HepG2 (cell line): ENCODE data around the gene EXOC3L4. TPM values are rescaled to one million over a fixed set of nuclear protein-coding genes. Genes with fewer than 3 reads are reported as not detected.

ENCODE experiments used
- ETV5 ChIP-seq: IDR thresholded peaks from 2 replicates; pipeline ENCODE4 v1.6.1; 2018; ENCODE audit warnings: missing biosample characterization, missing genetic modification reagents, inconsistent platforms, borderline replicate concordance
- FOXJ3 ChIP-seq: sonication (generic); formaldehyde crosslinking; IDR thresholded peaks from 2 replicates; pipeline ENCODE4 v1.4.0; 2020; ENCODE audit warnings: missing genetic modification reagents, mild to moderate bottlenecking, borderline replicate concordance
- GATAD2A ChIP-seq: IDR thresholded peaks from 2 replicates; pipeline ENCODE4 v1.6.1; 2016
- GLI4 ChIP-seq: sonication (generic); formaldehyde crosslinking; IDR thresholded peaks from 2 replicates; pipeline ENCODE4 v1.5.1; 2020; ENCODE audit warnings: missing genetic modification reagents, mild to moderate bottlenecking, moderate library complexity, borderline replicate concordance
- MTF2 ChIP-seq: sonication (generic); formaldehyde crosslinking; IDR thresholded peaks from 2 replicates; pipeline ENCODE4 v1.5.0; 2020; ENCODE audit warnings: missing genetic modification reagents, borderline replicate concordance
- REXO4 ChIP-seq: sonication (generic); formaldehyde crosslinking; IDR thresholded peaks from 2 replicates; pipeline ENCODE4 v1.8.0; 2022; ENCODE audit warnings: missing genetic modification reagents, mild to moderate bottlenecking, borderline replicate concordance
- SNAI1 ChIP-seq: sonication (generic); formaldehyde crosslinking; IDR thresholded peaks from 2 replicates; pipeline ENCODE4 v1.5.0; 2020; ENCODE audit warnings: mild to moderate bottlenecking, missing genetic modification reagents, borderline replicate concordance
- TBX3 ChIP-seq: fragments of 450-650 bp; IDR thresholded peaks from 2 replicates; pipeline ENCODE4 v1.6.1; 2017; ENCODE audit warnings: antibody characterized with exemption, mild to moderate bottlenecking, inconsistent platforms, borderline replicate concordance
- ZNF839 ChIP-seq: sonication (generic); formaldehyde crosslinking; IDR thresholded peaks from 2 replicates; pipeline ENCODE4 v1.4.0; 2020; ENCODE audit warnings: missing genetic modification reagents, mild to moderate bottlenecking, borderline replicate concordance
- ZSCAN21 ChIP-seq: sonication (generic); formaldehyde crosslinking; IDR thresholded peaks from 2 replicates; pipeline ENCODE4 v1.8.0; 2022; ENCODE audit warnings: mild to moderate bottlenecking, missing genetic modification reagents, moderate library complexity, borderline replicate concordance
- polyA plus RNA-seq, 8 experiments: library from polyadenylated mRNA; depleted of rRNA in 3 of 8; stranded (reverse) in 7 of 8; unstranded in 1 of 8; fragments of >200 nt; fragmentation: Illumina TruSeq in 4 of 8; extraction: Trizol in 4 of 8; gene quantifications; 2 replicates each; pipeline versions ENCODE4 v1.2.1 to v1.2.3, GENCODE V29; 2011 to 2016; ENCODE audit warnings: low read depth in 4 of 8, missing spikeins in 1 of 8, mixed read lengths in 1 of 8; ENCODE audit not compliant: insufficient read depth in 1 of 8
- total RNA-seq, 5 experiments: library from RNA; depleted of rRNA; stranded (reverse); fragments of >200 nt; fragmentation: Illumina TruSeq; extraction: Trizol; gene quantifications; 2 replicates each; pipeline ENCODE4 v1.2.3, GENCODE V29; 2016; ENCODE audit warnings: low read depth in 1 of 5
- TF ChIP-seq, protein P1 (sequence below): IDR thresholded peaks from 2 replicates; pipeline ENCODE4 v1.4.0; 2020; ENCODE audit warnings: mild to moderate bottlenecking, missing genetic modification reagents
- TF ChIP-seq, protein P2 (sequence below): IDR thresholded peaks from 2 replicates; pipeline ENCODE4 v1.6.1; 2012; ENCODE audit warnings: low read length, improper control_type of control experiment
- TF ChIP-seq, protein P3 (sequence below): sonication (generic); formaldehyde crosslinking; IDR thresholded peaks from 2 replicates; pipeline ENCODE4 v1.4.0; 2020; ENCODE audit warnings: missing genetic modification reagents; ENCODE audit errors: not compliant biosample characterization
- TF ChIP-seq, protein P4 (sequence below): fragments of 450-650 bp; IDR thresholded peaks from 2 replicates; pipeline ENCODE4 v1.6.1; 2016
- TF ChIP-seq, protein P5 (sequence below): sonication (generic); formaldehyde crosslinking; IDR thresholded peaks from 2 replicates; pipeline ENCODE4 v1.4.0; 2020; ENCODE audit warnings: missing genetic modification reagents

The EXOC3L4 gene
- total and polyA plus RNA-seq, 2 of the 13 experiments (the other 11 are each of a cell fraction or from before 2014, with no cell fraction given): 11.8 to 27.0 TPM

DNA sequence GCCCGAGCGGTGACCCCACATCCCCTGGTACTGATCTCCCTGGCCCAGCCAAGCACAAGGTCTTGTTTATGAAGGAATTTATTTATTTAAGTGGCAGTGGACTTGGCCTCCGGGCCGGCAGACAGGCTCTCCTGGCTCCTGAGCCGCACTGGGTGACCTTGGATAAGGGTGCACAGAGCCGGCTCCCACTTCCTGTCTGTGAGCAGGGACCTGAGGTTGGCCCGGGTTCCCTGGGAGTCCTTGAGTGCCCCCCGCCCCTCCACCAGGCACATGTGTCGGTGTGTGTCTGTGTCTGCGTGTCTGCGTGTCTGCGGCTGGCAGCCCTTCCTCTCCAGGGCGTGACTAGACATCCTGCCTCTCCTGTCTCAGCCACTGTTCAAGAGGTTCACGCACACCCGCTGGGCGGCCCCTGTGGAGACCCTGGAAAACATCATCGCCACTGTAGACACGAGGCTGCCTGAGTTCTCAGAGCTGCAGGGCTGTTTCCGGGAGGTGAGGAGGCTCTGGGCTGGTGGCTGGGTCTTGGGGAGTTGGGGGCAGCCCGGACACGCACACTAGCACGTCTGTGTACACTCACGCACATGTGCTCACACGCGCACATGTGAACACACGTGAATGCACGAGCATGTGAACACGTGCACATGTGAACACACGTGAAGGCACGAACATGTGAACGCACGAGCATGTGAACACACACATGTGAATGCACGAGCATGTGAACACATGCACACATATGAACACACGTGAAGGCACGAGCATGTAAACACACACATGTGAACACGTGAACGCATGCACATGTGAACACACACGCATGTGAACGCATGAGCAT lies 38.1 kb downstream of the EXOC3L4 start (continued):
- TF ChIP-seq, protein P1, sequence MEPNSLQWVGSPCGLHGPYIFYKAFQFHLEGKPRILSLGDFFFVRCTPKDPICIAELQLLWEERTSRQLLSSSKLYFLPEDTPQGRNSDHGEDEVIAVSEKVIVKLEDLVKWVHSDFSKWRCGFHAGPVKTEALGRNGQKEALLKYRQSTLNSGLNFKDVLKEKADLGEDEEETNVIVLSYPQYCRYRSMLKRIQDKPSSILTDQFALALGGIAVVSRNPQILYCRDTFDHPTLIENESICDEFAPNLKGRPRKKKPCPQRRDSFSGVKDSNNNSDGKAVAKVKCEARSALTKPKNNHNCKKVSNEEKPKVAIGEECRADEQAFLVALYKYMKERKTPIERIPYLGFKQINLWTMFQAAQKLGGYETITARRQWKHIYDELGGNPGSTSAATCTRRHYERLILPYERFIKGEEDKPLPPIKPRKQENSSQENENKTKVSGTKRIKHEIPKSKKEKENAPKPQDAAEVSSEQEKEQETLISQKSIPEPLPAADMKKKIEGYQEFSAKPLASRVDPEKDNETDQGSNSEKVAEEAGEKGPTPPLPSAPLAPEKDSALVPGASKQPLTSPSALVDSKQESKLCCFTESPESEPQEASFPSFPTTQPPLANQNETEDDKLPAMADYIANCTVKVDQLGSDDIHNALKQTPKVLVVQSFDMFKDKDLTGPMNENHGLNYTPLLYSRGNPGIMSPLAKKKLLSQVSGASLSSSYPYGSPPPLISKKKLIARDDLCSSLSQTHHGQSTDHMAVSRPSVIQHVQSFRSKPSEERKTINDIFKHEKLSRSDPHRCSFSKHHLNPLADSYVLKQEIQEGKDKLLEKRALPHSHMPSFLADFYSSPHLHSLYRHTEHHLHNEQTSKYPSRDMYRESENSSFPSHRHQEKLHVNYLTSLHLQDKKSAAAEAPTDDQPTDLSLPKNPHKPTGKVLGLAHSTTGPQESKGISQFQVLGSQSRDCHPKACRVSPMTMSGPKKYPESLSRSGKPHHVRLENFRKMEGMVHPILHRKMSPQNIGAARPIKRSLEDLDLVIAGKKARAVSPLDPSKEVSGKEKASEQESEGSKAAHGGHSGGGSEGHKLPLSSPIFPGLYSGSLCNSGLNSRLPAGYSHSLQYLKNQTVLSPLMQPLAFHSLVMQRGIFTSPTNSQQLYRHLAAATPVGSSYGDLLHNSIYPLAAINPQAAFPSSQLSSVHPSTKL (CRISPR knock-in tag): peak; percentile 84
- TF ChIP-seq ETV5: peak; percentile 74
- TF ChIP-seq, protein P2, sequence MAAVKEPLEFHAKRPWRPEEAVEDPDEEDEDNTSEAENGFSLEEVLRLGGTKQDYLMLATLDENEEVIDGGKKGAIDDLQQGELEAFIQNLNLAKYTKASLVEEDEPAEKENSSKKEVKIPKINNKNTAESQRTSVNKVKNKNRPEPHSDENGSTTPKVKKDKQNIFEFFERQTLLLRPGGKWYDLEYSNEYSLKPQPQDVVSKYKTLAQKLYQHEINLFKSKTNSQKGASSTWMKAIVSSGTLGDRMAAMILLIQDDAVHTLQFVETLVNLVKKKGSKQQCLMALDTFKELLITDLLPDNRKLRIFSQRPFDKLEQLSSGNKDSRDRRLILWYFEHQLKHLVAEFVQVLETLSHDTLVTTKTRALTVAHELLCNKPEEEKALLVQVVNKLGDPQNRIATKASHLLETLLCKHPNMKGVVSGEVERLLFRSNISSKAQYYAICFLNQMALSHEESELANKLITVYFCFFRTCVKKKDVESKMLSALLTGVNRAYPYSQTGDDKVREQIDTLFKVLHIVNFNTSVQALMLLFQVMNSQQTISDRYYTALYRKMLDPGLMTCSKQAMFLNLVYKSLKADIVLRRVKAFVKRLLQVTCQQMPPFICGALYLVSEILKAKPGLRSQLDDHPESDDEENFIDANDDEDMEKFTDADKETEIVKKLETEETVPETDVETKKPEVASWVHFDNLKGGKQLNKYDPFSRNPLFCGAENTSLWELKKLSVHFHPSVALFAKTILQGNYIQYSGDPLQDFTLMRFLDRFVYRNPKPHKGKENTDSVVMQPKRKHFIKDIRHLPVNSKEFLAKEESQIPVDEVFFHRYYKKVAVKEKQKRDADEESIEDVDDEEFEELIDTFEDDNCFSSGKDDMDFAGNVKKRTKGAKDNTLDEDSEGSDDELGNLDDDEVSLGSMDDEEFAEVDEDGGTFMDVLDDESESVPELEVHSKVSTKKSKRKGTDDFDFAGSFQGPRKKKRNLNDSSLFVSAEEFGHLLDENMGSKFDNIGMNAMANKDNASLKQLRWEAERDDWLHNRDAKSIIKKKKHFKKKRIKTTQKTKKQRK: no peak
- no peak for TF ChIP-seq GLI4 (CRISPR knock-in tag)
- TF ChIP-seq ZSCAN21 (CRISPR knock-in tag): no peak; the same call in 1 of the 2 replicates
- no peak for TF ChIP-seq ZNF839 (CRISPR knock-in tag)
- no peak for TF ChIP-seq TBX3
- no peak for TF ChIP-seq MTF2 (CRISPR knock-in tag)
- no peak for TF ChIP-seq SNAI1
- TF ChIP-seq, protein P3, sequence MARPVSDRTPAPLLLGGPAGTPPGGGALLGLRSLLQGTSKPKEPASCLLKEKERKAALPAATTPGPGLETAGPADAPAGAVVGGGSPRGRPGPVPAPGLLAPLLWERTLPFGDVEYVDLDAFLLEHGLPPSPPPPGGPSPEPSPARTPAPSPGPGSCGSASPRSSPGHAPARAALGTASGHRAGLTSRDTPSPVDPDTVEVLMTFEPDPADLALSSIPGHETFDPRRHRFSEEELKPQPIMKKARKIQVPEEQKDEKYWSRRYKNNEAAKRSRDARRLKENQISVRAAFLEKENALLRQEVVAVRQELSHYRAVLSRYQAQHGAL (CRISPR knock-in tag): no peak
- TF ChIP-seq, protein P4, sequence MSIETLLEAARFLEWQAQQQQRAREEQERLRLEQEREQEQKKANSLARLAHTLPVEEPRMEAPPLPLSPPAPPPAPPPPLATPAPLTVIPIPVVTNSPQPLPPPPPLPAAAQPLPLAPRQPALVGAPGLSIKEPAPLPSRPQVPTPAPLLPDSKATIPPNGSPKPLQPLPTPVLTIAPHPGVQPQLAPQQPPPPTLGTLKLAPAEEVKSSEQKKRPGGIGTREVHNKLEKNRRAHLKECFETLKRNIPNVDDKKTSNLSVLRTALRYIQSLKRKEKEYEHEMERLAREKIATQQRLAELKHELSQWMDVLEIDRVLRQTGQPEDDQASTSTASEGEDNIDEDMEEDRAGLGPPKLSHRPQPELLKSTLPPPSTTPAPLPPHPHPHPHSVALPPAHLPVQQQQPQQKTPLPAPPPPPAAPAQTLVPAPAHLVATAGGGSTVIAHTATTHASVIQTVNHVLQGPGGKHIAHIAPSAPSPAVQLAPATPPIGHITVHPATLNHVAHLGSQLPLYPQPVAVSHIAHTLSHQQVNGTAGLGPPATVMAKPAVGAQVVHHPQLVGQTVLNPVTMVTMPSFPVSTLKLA: peak; percentile 99
- no peak for TF ChIP-seq REXO4 (CRISPR knock-in tag)
- TF ChIP-seq, protein P5, sequence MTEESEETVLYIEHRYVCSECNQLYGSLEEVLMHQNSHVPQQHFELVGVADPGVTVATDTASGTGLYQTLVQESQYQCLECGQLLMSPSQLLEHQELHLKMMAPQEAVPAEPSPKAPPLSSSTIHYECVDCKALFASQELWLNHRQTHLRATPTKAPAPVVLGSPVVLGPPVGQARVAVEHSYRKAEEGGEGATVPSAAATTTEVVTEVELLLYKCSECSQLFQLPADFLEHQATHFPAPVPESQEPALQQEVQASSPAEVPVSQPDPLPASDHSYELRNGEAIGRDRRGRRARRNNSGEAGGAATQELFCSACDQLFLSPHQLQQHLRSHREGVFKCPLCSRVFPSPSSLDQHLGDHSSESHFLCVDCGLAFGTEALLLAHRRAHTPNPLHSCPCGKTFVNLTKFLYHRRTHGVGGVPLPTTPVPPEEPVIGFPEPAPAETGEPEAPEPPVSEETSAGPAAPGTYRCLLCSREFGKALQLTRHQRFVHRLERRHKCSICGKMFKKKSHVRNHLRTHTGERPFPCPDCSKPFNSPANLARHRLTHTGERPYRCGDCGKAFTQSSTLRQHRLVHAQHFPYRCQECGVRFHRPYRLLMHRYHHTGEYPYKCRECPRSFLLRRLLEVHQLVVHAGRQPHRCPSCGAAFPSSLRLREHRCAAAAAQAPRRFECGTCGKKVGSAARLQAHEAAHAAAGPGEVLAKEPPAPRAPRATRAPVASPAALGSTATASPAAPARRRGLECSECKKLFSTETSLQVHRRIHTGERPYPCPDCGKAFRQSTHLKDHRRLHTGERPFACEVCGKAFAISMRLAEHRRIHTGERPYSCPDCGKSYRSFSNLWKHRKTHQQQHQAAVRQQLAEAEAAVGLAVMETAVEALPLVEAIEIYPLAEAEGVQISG: 0 out of 2 replicates have a peak, but pooled peaks have one; percentile 36
- TF ChIP-seq GATAD2A (CRISPR knock-in tag): peak; percentile 50
- 0 out of 2 replicates have a peak, but pooled peaks have one; percentile 51 for TF ChIP-seq FOXJ3
